ENCODE data around the gene TMPRSS9.
A peak's percentile ranks its signal among the peaks of the same experiment; 100 is the strongest.
"Not testable (repeated sequence)": the region's sequence is repeated elsewhere in the genome, so short reads cannot be mapped to it uniquely, and the experiment has no call there.

Gene TMPRSS9

DNA sequence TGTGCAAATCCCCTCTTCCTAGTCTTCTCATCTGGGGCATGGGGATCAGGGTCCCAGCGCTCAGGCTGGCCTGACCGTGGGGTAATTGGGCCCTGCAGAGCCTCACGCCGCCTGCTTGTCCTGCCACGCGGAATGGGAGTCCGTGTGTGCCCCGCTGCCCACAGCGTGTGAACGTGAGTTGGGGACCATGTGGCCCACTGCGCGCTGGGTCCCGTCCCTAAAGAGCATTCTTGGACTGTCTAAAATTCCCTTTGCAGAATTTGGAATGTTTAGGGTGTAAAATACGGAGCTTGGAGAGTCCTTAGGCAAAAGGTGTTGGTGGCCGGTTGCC is 2.9 kb downstream of the TMPRSS9 start:
- no peak for DNase-seq

DNA sequence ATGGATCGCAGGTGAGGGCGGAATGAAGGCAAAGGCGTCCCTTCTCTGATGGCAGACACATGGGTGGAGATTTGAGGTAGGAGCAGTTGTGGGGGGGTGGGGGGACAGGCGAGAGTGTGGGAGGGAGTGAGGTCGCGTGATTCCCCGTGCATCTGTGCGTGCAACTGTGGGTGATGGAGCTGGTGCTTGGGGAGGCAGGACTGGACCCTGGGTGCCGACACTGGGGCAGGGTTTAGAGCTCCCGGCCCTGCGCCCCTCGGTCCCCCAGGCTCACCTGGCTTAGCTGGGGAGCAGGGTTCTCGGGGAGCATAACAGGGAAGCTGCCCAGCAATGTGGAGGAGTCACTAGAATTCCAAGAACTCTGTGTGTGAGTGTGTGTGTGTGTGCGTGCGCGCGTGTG is 3.4 kb downstream of the TMPRSS9 start:
- no peak for DNase-seq

DNA sequence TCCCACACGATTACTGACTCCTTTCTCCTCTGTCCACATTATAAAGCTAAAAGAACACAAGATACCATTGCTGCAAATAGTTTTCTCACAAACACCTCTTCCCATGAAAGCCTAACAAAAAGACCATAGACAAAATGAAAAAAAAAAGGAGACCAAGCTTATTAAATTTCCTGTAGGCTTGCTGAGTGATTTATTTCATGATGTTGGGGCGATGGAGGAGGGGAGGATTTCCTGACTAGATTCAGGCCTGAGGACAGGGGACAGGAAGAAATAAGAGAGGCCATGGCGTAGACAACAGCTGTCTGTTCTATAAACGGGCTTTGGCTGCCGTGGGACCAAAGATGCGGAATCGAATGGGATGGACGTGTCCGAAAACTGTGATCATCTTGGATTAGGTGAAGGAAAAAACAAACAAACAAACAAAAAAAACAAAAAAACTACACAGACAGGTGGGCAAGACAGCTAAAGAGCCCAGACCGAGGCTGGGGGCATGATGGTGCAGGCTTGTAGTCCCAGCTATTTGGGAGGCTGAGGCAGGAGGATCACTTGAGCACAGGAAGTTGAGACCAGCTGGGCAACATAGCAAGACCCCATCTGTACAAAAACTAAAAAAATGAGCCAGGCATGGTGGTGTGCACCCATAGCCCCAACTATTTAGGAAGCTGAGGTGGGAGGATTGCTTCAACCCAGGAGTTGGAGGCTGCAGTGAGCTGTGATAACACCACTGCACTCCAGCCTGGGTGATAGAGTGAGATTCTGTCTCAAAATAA is 5.3 kb downstream of the TMPRSS9 start:
- DNase-seq = no peak

- DNase-seq = no peak
Measured at GRCh38 chr19:2371656-2372055, 11.6 kb downstream of the TMPRSS9 start.

GRCh38 chr19:2372076-2372612 is 12.1 kb downstream of the TMPRSS9 start:
- no peak for DNase-seq

DNA sequence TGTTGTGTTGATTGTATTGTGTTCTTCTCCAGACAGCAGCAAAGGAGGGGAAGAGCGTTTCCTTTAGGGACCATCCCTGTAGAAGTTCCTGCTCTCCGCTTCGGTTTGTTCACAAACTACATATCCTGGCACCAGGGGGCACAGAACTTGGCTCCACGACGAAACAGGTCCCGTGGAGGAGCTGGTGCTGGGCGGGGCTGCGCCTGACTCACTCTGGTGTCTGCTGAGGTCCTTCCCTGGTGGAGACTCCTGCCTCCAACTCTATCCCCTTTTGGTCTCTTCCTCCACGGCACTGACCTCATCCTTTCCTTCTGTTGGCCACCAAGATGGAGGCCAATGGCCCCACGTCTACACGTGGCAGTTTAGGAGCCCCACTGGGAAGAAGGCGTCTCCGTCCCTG is 14.7 kb downstream of the TMPRSS9 start:
- DNase-seq = no peak

- DNase-seq = no peak
Measured at GRCh38 chr19:2375353-2376121, 15.5 kb downstream of the TMPRSS9 start.

- DNase-seq = no peak
Measured at GRCh38 chr19:2376784-2377519, 16.9 kb downstream of the TMPRSS9 start.

DNA sequence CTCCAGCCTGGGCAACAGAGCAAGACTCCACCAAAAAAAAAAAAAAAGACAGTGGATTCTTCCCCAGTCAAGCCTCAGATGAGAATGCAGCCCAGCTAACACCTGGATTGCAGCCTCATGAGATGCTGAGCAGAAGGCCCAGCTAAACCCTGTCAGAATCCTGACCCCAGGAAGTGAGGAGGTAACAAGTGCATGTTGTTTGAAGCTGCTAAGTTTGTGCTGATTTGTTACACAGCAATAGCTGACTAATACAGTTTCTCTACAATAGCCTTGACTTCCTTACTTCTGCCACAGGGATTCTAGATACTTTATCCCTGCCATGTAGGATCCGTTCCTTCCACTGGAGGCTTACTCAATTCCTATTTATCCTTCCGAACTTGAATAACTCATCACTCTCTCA is 20.5 kb downstream of the TMPRSS9 start:
- no peak for DNase-seq

DNA sequence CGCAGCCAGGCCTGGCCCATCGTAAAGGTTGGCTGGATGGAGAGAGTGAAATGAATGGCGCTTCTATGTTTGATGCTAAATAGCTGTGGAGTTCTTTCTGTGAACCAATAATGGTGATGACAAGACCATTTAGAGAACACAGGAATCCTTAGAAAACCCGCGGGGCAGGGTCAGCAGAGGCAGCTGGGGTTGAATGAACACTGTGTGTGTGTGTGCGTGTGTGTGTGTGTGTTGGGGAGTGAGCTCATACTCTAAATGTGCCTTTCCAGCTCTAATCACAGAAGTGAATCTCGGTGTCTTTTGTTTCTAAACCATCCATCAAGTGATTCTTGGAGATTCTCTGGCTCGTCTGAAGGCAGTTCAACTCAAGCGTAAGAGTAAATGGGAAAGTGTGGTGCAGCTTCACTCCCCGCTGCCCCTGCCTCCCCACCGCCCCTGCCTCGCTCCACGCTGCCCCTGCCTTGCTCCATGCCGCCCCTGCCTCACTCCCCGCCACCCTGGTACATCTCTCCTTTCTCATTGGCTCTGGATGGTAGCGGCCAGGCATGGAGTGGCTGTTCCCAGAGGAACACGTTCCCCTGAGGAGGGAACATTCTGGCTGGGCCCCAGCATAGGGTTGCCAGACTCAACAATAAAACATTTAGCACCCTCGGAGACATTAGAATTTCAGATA is 21.2 kb downstream of the TMPRSS9 start:
- no peak for DNase-seq

GRCh38 chr19:2382530-2383222 is 22.6 kb downstream of the TMPRSS9 start:
- no peak for DNase-seq

- DNase-seq = no peak
Measured at GRCh38 chr19:2385053-2385721, 25.1 kb downstream of the TMPRSS9 start.

DNA sequence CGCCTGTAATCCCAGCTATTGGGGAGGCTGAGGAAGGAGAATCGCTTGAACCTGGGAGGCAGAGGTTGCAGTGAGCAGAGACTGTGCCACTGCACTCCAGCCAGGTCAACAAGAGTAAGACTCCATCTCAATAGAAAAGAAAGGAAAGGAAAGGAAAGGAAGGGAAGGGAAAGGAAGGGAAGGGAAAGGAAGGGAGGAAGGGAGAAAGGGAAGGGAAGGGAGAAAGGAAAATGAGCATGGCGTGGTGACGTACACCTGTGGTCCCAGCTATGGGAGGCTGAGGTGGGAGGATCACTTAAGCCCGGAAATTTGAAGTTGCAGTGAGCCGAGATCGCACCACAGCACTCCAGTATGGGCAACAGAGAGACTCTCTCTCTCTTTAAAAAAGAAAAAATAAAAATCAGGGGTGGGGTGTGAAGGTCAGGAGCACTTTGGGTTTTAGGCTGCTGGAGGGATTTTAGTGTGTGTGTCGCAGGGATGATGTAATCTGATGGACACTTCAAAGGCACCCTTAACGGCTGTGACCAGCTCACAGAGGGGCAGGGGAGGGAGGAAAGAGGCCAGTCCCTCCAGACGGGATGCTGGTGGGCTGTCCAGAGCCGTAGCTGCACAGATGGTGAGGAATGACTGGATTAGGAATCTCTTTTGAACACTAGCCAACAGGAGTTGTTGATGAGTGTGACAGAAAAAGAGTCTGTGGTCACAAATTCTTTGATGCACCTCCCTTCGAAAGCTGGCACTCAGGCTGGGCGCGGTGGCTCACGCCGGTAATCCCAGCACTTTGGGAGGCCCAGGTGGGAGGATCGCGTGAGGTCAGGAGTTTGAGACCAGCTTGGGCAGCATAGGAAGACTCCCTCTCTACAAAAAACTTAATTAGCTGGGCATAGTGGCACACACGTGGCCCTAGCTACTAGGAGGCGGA is 27.6 kb downstream of the TMPRSS9 start:
- no peak for DNase-seq

GRCh38 chr19:2389594-2389993 is 29.5 kb downstream of the TMPRSS9 start:
- no peak for DNase-seq

- peak; percentile 65 for DNase-seq
Measured at GRCh38 chr19:2391118-2391725, 31.2 kb downstream of the TMPRSS9 start.

DNA sequence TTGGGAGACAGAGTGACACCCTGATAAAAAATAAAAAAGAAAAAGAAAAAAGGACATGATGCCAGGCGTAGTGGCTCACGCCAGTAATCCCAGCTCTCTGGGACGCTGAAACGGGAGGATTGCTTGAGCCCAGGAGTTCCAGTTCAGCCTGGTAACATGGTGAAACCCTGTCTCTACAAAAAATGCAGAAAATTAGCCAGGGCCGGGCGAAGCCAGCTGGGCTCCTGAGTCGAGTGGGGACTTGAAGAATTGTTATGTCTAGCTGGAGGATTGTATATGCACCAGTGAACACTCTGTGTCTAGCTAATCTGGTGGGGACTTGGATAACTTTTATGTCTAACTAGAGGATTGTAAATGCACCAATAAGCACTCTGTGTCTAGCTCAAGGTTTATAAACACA is 32.3 kb downstream of the TMPRSS9 start:
- DNase-seq = no peak

DNA sequence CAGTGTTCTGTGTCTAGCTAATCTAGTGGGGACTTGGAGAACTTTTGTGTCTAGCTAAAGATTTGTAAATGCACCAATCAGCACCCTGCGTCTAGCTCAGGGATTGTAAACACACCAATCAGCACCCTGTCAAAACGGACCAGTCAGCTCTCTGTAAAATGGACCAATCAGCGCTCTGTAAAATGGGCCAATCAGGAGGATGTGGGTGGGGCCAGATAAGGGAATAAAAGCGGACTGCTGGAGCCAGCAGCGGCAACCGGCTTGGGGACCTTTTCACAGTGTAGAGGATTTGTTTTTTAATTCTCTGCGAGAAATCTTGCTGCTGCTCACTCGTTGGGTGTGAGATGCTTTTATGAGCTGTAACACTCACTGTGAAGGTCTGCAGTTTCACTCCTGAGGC is 32.8 kb downstream of the TMPRSS9 start:
- DNase-seq = not testable (repeated sequence)

DNA sequence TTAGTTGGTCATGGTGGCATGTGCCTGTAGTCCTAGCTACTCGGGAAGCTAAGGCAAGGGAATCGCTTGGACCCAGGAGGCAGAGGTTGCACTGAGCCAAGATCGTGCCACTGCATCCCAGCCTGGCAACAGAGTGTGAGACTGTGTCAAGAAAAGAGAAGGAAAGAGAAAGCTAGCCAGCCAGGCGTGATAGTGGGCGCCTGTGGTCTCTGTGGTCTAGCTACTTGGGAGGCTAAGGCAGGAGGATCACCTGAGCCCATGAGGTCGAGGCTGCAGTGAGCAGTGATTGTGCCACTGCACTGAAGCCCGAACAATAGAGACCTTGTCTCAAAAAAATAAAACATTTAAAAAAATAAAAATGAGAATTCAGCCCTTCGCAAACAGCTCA is 34.0 kb downstream of the TMPRSS9 start:
- DNase-seq = no peak

- DNase-seq = peak; percentile 28
Measured at GRCh38 chr19:2394442-2395292, 34.6 kb downstream of the TMPRSS9 start.

Data from CD4-positive, alpha-beta T cell treated with Interleukin-15 for 1 hour (primary cell).